GM15510 (cell line): ENCODE measurements around the gene SYNGR2.

Experiments used
- POLR2A ChIP-seq: IDR thresholded peaks from 3 replicates; pipeline ENCODE4 v1.6.1; 2011; ENCODE audit warnings: borderline replicate concordance; ENCODE audit not compliant: insufficient read length; ENCODE audit errors: extremely low read depth

Gene SYNGR2, protein sequence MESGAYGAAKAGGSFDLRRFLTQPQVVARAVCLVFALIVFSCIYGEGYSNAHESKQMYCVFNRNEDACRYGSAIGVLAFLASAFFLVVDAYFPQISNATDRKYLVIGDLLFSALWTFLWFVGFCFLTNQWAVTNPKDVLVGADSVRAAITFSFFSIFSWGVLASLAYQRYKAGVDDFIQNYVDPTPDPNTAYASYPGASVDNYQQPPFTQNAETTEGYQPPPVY

DNA sequence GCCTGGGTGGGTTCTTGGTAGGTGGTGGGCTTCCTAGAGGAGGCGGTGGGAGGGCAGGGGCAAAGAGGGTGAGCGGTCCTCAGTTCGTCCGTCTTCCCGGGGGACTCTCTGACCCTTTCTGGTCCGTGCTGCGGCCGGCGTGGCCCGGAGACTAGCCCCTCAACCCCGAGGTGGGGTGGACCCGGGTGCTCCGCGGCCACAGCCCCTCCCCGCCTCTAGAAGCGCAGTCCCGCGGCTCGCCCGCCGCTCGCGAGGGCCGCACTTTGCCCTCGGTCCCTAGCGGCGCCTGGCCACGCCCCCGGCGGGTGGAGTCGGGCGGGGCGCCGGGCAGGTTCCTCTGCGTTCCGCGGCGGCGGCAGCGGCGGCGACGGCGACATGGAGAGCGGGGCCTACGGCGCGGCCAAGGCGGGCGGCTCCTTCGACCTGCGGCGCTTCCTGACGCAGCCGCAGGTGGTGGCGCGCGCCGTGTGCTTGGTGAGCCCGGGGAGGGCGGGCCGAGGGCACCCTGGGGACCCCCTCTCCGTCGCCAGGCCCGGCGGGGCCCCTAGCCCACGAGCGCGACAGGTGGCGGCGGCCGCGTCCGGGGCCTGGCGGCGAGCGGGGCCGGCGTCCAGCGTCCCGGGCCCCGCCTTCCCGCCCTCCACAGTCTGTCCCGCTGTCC is at the start of gene SYNGR2:
SYNGR2 (plus strand) TSS at position 340 of the 661 bp plus-strand sequence; CDS start at position 376, 36 bp downstream.
- TF ChIP-seq POLR2A = peak; percentile 89

DNA sequence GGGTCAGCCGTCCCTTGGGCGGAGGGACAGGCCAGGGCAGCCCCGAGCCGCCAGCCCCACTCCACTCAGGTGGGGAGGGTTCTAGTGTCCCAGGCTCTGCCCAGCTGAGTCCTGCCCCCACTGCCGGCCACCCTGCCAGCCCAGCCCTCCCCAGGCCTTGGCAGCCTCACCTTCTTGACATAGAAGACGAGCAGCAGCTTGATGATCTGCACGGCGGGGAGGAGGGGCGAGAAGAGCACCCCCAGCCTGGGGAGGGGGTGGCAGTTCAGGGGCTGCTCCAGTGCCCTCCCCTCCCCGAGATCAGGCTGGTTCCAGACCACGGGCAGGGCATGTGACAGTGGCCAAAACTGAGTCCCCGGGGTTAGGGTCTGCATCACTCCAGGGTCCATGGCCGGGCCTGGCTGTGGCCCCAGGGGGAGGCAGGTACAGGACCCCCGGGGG is 49.6 kb upstream of the SYNGR2 start:
- TF ChIP-seq POLR2A = peak; percentile 15

DNA sequence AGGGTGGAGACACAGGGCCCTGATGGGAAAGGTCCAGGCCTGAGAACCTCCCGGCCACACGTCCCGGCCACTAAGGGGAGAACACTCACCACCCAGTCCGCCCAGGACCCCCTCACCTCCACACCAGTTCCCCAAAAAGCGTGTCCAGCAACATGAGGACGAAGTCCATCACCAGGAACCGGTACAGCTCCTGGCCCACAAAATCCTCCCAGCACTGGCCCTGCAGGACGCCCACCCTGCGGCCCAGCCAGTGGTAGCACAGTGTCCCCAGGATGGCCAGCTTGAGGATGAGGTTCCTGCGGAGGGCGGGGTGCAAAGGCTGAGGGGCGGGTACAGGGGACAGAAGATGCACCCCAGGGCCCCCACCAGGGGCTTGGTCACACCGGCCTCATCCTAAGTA is 47.8 kb upstream of the SYNGR2 start:
- no peak for TF ChIP-seq POLR2A

DNA sequence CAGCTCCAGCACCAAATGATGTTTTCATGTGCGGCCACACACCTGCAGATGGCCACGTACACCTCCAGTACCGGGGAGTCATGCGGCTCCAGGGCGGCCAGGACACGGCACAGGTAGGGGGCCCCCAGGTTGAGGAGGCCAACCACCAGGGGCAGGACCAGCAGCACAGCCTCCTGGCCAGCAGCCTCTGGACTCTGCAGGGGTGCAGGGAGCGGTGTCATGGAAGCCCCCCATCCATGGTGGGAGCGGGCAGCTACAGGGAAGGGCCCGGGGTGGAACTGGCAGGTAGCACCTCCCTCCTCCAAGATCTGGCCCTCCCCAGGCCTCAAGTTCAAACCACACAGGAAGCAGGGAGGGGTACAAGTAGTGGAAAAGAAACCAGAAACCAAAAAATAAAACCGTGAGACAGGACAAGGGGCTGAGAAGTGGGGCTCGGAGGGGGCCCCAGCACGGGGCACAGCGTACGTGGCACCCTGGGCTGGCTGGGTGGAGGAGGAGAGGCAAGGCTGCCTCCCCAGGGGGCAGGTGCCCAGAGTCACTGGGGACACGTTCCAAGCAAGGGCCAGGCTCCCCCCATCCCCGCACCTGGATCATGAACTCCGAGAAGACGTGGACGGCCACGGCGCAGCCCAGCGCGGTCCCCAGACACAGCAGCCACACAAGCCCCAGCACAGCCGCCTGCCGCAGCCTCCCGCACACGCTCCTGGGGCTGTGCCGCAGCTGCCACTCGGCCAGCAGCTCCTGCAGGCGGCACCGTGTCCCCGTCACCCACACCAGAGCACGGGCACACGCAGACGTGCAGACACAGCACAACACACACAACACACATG is 47.2 kb upstream of the SYNGR2 start:
- no peak for TF ChIP-seq POLR2A

DNA sequence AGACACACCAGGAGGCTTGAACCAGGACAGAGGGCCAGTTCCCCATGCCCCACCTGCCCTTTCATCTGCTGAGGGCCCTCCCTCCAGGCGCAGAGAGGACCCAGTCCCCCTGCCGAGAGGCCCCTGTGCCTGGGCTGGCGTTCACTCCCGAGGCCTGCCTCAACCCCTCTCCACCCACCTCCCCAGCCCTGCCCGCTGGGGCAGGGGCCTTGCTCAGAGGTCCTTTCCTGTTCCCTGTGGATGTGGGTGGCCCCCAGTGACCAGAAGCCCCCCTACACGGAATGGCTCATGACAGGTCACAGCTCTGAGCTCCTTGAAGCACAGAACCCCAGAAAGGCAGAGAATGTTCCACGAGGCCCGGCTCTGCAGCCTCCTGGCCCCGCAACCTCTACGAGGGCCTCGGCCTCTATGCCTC is 46.6 kb upstream of the SYNGR2 start:
- no peak for TF ChIP-seq POLR2A

DNA sequence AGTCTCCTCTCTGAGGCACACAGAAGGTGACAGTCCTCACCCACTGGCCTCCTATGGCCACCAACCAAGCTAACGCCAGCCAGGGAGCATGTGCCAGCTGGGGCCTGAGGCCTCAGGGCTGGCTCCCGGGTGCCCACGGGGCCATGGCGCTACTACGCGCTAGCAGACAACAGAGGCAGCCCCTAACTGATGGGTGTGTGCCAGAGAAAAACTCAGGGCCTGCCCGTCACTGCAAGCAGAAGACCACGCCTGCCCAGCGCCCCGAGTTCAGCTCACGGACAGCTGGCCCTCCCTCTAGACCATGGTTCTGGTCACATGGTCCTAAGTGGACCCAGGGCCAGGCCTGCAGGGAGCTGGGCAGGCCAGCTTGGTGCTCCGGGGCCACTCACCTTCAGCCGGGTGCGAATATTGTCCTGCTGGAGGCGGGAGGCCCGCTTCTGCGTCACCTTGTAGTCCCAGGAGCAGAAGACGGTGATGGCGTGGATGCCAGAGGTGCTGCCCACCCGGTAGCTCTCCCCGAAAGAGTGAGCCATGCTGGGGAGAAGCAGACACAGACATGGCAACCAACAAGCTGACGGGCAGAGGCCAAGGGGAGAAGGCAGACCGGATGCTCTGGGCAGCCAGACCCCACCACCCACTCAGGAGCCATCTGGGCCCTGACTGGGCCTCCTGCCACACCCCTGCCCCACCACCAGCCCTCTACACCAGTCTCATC is 46.0 kb upstream of the SYNGR2 start:
- TF ChIP-seq POLR2A = no peak

DNA sequence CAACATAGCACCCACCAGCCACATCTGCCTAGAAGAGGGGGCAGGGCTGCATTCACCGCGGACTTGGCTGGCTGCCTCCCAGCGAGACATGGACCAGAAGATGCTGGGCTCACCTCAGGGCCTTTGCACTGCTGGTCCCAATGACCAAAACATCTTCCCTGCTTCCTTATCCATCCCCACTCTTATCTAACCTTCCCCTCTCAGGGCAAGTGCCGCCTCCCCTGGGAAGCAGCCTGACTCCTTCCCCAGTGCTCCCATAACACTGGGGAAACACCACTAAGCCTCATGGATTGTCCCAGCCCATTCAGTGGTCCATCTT is 45.5 kb upstream of the SYNGR2 start:
- no peak for TF ChIP-seq POLR2A

DNA sequence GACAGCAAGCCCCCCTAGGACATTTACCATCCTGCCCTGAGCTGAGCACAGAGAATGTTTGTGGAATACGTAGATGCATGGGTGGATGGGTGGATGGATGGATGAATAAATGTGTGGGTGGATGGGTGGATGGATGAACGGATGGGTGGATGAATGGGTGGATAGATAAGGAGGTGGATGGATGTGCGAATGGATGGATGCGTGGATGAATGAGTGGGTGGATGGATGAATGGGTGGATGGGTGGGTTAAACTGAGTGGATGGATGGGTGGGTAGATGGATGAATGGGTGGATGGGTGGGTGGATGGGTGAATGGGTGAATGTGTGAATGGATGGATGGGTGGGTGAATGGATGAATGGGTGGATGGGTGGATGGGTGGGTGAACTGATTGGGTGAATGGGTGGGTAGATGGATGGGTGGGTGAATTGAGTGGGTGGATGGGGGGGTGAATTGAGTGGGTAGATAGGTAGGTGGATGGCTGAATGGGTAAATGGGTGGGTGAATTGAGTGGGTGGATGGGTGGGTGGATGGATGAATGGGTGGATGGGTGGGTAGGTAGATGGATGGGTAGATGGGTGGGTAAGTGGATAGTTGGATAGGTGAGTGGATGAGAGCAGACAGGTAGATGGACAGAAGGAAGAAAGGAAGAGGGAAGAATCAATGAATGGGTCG is 45.0 kb upstream of the SYNGR2 start:
- no peak for TF ChIP-seq POLR2A

DNA sequence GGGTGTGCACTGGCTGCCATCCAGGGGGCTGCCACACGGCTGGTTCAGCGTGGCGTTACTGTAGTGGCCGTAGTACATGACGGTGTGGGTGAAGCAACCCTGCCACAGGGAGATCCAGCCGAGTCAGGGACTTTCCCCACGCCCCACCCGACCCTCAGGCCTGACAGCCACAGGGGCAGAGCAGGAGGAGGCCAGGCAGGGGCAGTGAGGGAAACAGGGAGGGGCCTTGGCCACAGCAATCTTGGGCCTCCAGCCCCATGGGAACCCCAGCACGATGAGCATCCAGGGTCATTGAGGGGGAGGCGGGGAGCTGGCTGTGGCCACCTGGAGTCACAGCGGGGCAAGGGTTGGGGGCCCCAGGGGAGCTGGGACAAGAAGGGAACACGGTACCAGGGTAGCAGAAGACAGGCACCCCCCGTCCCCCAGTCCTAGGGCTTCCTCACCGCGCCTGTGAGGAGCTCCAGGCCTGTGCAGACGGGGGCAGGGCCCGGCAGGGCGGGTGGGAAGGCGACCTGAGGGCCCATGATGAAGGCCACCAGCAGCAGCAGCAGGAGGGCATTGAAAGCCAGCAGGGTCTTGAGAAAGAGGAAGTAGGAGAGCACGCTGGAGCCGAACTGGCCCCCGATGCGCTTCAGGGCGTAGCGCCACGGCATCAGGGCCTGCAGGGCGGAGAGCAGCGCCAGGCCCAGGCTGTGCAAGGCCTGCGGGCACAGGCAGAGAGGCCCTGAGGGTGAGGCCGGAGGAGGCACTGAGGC is 44.1 kb upstream of the SYNGR2 start:
- peak; percentile 38 for TF ChIP-seq POLR2A

DNA sequence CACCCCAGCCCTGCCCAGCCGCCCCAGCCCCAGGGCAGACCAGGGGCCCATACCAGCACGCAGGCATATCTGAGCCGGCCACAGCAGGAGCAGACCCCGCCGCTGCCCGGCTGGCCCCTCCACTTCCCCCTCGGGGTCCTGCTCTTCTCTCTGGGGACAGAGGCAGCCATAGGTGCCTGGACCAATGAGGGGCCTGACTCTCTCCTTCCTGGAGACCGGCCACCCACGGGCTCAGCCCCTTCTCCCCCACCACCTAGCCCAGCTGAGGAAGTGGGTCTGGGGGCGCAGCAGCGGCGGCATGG is 43.6 kb upstream of the SYNGR2 start:
- peak; percentile 16 for TF ChIP-seq POLR2A

DNA sequence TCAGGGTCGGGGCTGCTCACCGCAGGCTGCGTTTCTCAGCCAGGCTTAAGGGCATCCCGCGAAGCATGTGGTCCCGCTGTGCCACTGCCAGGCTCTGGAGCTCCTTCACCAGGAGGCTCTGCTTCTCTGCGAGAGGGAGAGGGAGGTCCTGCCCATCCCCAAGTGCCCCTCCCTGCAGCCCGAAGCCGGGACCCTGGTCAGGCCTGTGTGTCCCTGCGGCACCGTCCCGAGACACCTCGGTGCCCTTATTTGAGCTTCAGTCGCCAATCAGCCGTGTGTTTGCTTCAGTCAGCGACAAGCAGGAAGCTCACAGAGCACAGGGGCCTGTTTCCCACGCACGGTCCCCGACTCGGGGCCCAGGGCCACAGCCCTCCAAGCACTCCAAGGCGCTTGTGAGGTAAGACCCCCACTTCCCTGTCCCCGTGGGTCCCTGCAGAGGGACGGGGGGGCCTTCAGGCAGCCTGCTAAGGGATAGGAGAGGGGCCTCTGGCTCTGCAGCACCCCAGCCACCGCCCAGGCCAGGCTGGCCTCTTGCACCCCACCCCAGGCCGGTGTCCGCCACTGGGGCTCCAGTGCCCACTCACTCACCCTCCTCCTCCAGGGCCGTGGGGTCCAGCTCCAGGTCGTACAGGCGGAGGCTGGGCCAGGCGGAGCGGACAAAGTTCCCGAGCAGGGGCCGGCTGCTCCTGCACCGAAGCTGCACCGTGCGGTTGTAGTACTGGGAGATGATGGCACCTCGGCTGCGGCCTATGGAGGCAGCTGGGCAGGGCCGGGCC is 43.1 kb upstream of the SYNGR2 start:
- no peak for TF ChIP-seq POLR2A

DNA sequence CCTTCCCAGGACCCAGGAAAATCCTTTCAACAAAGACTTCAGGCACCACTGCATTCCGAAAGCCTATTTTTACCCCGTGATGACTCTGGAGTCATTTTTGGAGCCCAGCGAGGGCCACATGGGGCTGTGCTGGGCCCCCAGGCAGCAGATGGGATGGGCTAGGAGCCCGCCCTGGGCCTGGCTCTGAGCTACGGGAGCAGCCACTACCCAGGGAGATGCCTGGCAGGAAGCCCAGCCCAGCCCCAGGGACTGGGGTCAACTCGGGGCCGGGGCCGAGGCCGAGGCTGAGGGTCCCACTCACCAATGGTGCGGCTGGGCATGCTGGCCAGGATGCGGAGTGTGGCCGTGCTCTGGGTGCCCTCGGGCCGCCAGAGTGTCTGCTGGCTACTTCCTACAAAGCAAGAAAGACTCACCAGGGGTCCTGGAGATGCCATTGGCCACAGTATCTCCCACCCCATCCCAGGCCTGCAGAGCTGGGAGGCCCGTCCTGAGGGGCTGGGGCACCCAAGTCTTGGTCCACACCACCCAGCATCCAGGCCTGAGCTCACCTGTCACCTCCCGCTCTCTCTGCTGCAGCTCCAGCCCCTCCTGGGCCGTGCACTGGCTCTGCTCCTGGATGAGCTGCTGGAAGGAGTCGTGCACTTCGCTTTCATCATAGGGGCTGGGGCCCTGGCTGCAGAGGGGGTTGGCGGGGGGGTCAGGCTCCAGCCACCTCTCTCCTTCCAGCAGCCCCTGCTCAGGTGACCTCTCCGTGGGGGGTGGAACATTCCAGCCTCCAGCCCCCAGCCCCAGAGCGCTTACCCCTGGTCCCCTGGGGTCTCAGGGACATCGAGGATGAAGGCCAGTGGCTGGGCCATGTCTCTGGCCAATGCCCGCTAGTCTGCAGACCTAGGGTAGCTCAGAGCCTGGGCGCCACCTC is 42.1 kb upstream of the SYNGR2 start:
- no peak for TF ChIP-seq POLR2A
